NCI-H1930 (cell line): ENCODE results near the gene INPP5J.
"Not testable (repeated sequence)": the region's sequence is repeated elsewhere in the genome, so short reads cannot be mapped to it uniquely, and the experiment has no call there.

Source experiments
- DNase-seq, 2 experiments: peaks; one replicate each; lab custom pipeline; 2025; lab: John Stamatoyannopoulos, UW

INPP5J gene

GRCh38 chr22:31122532-31123291 is at the start of gene INPP5J:
TSS of gene INPP5J (plus strand) at chr22:31122966. CDS start at chr22:31123015, 49 bp downstream.
- peak in 1 of 2 experiments; percentile 53 for DNase-seq

GRCh38 chr22:31073125-31073524 is 49.6 kb upstream of the INPP5J start:
- not testable (repeated sequence) for DNase-seq

GRCh38 chr22:31073545-31074145 is 49.1 kb upstream of the INPP5J start:
- DNase-seq: not testable (repeated sequence)

GRCh38 chr22:31075961-31076360 is 46.8 kb upstream of the INPP5J start:
- DNase-seq: no peak

GRCh38 chr22:31077681-31078080 is 45.1 kb upstream of the INPP5J start:
- no peak for DNase-seq

- not testable (repeated sequence) for DNase-seq
Observed at GRCh38 chr22:31078389-31078788, 44.4 kb upstream of the INPP5J start.

- no peak for DNase-seq
Observed at GRCh38 chr22:31079095-31079642, 43.6 kb upstream of the INPP5J start.

GRCh38 chr22:31080164-31080847 is 42.5 kb upstream of the INPP5J start:
- no peak for DNase-seq

GRCh38 chr22:31080848-31081649 is 41.7 kb upstream of the INPP5J start, which contains the start of gene SMTN:
TSS of gene SMTN (plus strand) at chr22:31081318. CDS start at chr22:31083259, 1,941 bp downstream.
- peak; percentile 80 to 84 for DNase-seq

GRCh38 chr22:31081963-31082605 is 40.7 kb upstream of the INPP5J start:
- DNase-seq: no peak

GRCh38 chr22:31082606-31083376 is 40.0 kb upstream of the INPP5J start:
- DNase-seq: peak; percentile 17 to 20

GRCh38 chr22:31083377-31083768 is 39.4 kb upstream of the INPP5J start:
- no peak for DNase-seq

- DNase-seq: no peak
Observed at GRCh38 chr22:31083923-31084810, 38.6 kb upstream of the INPP5J start.

- DNase-seq: no peak
Observed at GRCh38 chr22:31084811-31085492, 37.8 kb upstream of the INPP5J start.

GRCh38 chr22:31085493-31085824 is 37.3 kb upstream of the INPP5J start:
- no peak for DNase-seq

GRCh38 chr22:31085928-31086327 is 36.8 kb upstream of the INPP5J start:
- no peak for DNase-seq

GRCh38 chr22:31086703-31087330 is 35.9 kb upstream of the INPP5J start:
- no peak for DNase-seq

- no peak for DNase-seq
Observed at GRCh38 chr22:31087744-31088215, 35.0 kb upstream of the INPP5J start.
